HuH-7.5 (cell line): ENCODE results near the gene RNASE8.

Experiments
- DNase-seq: peaks from one replicate; pipeline ENCODE4 v3.0.0; 2011; ENCODE audit warnings: low spot score

Gene RNASE8

GRCh38 chr14:21106498-21107282 is 49.1 kb downstream of the RNASE8 start:
- peak; percentile 53 for DNase-seq

- no peak for DNase-seq
These were observed 49.7 kb downstream of the RNASE8 start for GRCh38 chr14:21107283-21107800.
